Muscle layer of duodenum (tissue), 2 donors: ENCODE results near the gene WDR81.

ENCODE experiments used
- H3K27ac ChIP-seq: one replicate; pipeline ENCODE4 v1.7.0; 2013; ENCODE audit warnings: mild to moderate bottlenecking, low read length
- H3K27me3 ChIP-seq: one replicate; pipeline ENCODE4 v1.7.0; 2013; ENCODE audit warnings: low read depth, mild to moderate bottlenecking, control low read depth, low read length
- H3K36me3 ChIP-seq, 2 donors: one replicate each; pipeline ENCODE4 v1.7.0; 2013; ENCODE audit warnings: low read length in 2 of 2, control low read depth in 1 of 2, mild to moderate bottlenecking in 1 of 2; ENCODE audit not compliant: insufficient read depth in 2 of 2, control insufficient read depth in 1 of 2
- H3K4me1 ChIP-seq, 2 donors: one replicate each; pipeline ENCODE4 v1.7.0; 2013; ENCODE audit warnings: low read length in 2 of 2, mild to moderate bottlenecking in 2 of 2, control low read depth in 1 of 2, moderate library complexity in 1 of 2; ENCODE audit not compliant: insufficient read depth in 2 of 2, control insufficient read depth in 1 of 2
- H3K4me3 ChIP-seq, 2 donors: one replicate each; pipeline ENCODE4 v1.7.0; 2013; ENCODE audit warnings: low read length in 2 of 2, low read depth in 1 of 2, mild to moderate bottlenecking in 1 of 2
- H3K9me3 ChIP-seq, 2 donors: one replicate each; pipeline ENCODE4 v1.7.0; 2013; ENCODE audit warnings: low read length in 2 of 2, control low read depth in 1 of 2, mild to moderate bottlenecking in 1 of 2; ENCODE audit not compliant: control insufficient read depth in 1 of 2
- donor health status: healthy.

WDR81 gene

GRCh38 chr17:1724869-1725641 lies 551 bp downstream of the WDR81 start:
- H3K27ac ChIP-seq: no peak overlapping the region
- peaks cover 0 to 33% of the 10 kb centered on the region in 2 donors for H3K4me1 ChIP-seq
- H3K27me3 ChIP-seq: no peaks in the 10 kb centered on the region
- no peaks in the 10 kb centered on the region for H3K9me3 ChIP-seq
- H3K4me3 ChIP-seq: peak overlapping the region; percentile 57 to 78
- H3K36me3 ChIP-seq: peaks cover 0 to 27% of the 10 kb centered on the region in 2 donors

GRCh38 chr17:1725642-1726511 lies 1.4 kb downstream of the WDR81 start:
- H3K36me3 ChIP-seq: peaks cover 0 to 32% of the 10 kb centered on the region in 2 donors
- H3K4me1 ChIP-seq: peaks cover 0 to 28% of the 10 kb centered on the region in 2 donors
- no peaks in the 10 kb centered on the region for H3K27me3 ChIP-seq
- H3K9me3 ChIP-seq: no peaks in the 10 kb centered on the region
- peak overlapping the region; percentile 57 to 78 for H3K4me3 ChIP-seq
- no peak overlapping the region for H3K27ac ChIP-seq

- no peaks in the 10 kb centered on the region for H3K9me3 ChIP-seq
- peaks cover 0 to 27% of the 10 kb centered on the region in 2 donors for H3K4me1 ChIP-seq
- no peak overlapping the region for H3K4me3 ChIP-seq
- H3K27ac ChIP-seq: no peak overlapping the region
- peaks cover 0 to 32% of the 10 kb centered on the region in 2 donors for H3K36me3 ChIP-seq
- H3K27me3 ChIP-seq: no peaks in the 10 kb centered on the region
Observed at GRCh38 chr17:1726626-1727257, 2.2 kb downstream of the WDR81 start.

- no peak overlapping the region for H3K27ac ChIP-seq
- no peak overlapping the region for H3K4me3 ChIP-seq
- H3K4me1 ChIP-seq: peaks cover 0 to 27% of the 10 kb centered on the region in 2 donors
- H3K27me3 ChIP-seq: no peaks in the 10 kb centered on the region
- H3K9me3 ChIP-seq: no peaks in the 10 kb centered on the region
- H3K36me3 ChIP-seq: peaks cover 0 to 35% of the 10 kb centered on the region in 2 donors
Observed at GRCh38 chr17:1727258-1727789, 2.8 kb downstream of the WDR81 start.

- H3K27ac ChIP-seq: no peak overlapping the region
- H3K4me1 ChIP-seq: peaks cover 0 to 27% of the 10 kb centered on the region in 2 donors
- no peak overlapping the region for H3K4me3 ChIP-seq
- H3K9me3 ChIP-seq: no peaks in the 10 kb centered on the region
- peaks cover 0 to 42% of the 10 kb centered on the region in 2 donors for H3K36me3 ChIP-seq
- no peaks in the 10 kb centered on the region for H3K27me3 ChIP-seq
Observed at GRCh38 chr17:1727876-1728630, 3.5 kb downstream of the WDR81 start.

GRCh38 chr17:1729966-1730325 lies 5.4 kb downstream of the WDR81 start:
- Histone ChIP-seq H3K4me1 (peaks cover 0 to 22% of the 10 kb centered on the region in 2 donors), H3K9me3 (no peaks in the 10 kb centered on the region), H3K27ac (no peak overlapping the region), H3K36me3 (peaks cover 0 to 53% of the 10 kb centered on the region in 2 donors), H3K4me3 (no peak overlapping the region), H3K27me3 (no peaks in the 10 kb centered on the region)

GRCh38 chr17:1730326-1731193 lies 6.1 kb downstream of the WDR81 start:
- Histone ChIP-seq H3K27ac (peak overlapping the region; percentile 39), H3K4me3 (peak overlapping the region in 1 of 2 donors; percentile 12), H3K36me3 (peaks cover 0 to 60% of the 10 kb centered on the region in 2 donors), H3K27me3 (no peaks in the 10 kb centered on the region), H3K4me1 (peaks cover 0 to 16% of the 10 kb centered on the region in 2 donors), H3K9me3 (no peaks in the 10 kb centered on the region)

GRCh38 chr17:1731194-1731506 lies 6.6 kb downstream of the WDR81 start:
- Histone ChIP-seq H3K36me3 (peaks cover 0 to 58% of the 10 kb centered on the region in 2 donors), H3K4me3 (no peak overlapping the region), H3K27ac (no peak overlapping the region), H3K4me1 (peaks cover 0 to 14% of the 10 kb centered on the region in 2 donors), H3K27me3 (no peaks in the 10 kb centered on the region), H3K9me3 (no peaks in the 10 kb centered on the region)

GRCh38 chr17:1732241-1732832 lies 7.8 kb downstream of the WDR81 start:
- no peak overlapping the region for H3K4me3 ChIP-seq
- H3K4me1 ChIP-seq: peaks cover 0 to 12% of the 10 kb centered on the region in 2 donors
- no peak overlapping the region for H3K27ac ChIP-seq
- no peaks in the 10 kb centered on the region for H3K9me3 ChIP-seq
- H3K27me3 ChIP-seq: no peaks in the 10 kb centered on the region
- peaks cover 0 to 52% of the 10 kb centered on the region in 2 donors for H3K36me3 ChIP-seq
